PFSK-1 (cell line): ENCODE data around the gene IFIT1.

ENCODE experiments used
- FOXP2 ChIP-seq: optimal IDR thresholded peaks from 2 replicates; pipeline ENCODE3; 2011; ENCODE audit warnings: borderline replicate concordance, control low read depth, inconsistent platforms; ENCODE audit not compliant: insufficient read depth; ENCODE audit errors: extremely low read length, extremely low read depth
- POLR2AphosphoS5 ChIP-seq: IDR thresholded peaks from 2 replicates; pipeline ENCODE4 v1.6.1; 2012; ENCODE audit warnings: low read depth, mild to moderate bottlenecking, control low read depth, low read length, moderate library complexity
- SIN3A ChIP-seq: IDR thresholded peaks from 2 replicates; pipeline ENCODE4 v1.6.1; 2012; ENCODE audit warnings: mild to moderate bottlenecking, low read length, moderate library complexity, borderline replicate concordance; ENCODE audit not compliant: insufficient read depth
- TAF1 ChIP-seq: IDR thresholded peaks from 2 replicates; pipeline ENCODE4 v1.6.1; 2012; ENCODE audit warnings: low read length, control low read depth, borderline replicate concordance; ENCODE audit not compliant: insufficient read depth
- TF ChIP-seq, protein P1 (sequence below), 2 experiments: IDR thresholded peaks; 2 replicates each; pipeline versions ENCODE4 v1.6.1 to v1.8.0; 2011 to 2012; ENCODE audit warnings: low read depth in 2 of 2, low read length in 2 of 2, control low read depth in 1 of 2, inconsistent platforms in 1 of 2, mild to moderate bottlenecking in 1 of 2, moderate library complexity in 1 of 2; ENCODE audit not compliant: insufficient read depth in 1 of 2

IFIT1 gene

DNA sequence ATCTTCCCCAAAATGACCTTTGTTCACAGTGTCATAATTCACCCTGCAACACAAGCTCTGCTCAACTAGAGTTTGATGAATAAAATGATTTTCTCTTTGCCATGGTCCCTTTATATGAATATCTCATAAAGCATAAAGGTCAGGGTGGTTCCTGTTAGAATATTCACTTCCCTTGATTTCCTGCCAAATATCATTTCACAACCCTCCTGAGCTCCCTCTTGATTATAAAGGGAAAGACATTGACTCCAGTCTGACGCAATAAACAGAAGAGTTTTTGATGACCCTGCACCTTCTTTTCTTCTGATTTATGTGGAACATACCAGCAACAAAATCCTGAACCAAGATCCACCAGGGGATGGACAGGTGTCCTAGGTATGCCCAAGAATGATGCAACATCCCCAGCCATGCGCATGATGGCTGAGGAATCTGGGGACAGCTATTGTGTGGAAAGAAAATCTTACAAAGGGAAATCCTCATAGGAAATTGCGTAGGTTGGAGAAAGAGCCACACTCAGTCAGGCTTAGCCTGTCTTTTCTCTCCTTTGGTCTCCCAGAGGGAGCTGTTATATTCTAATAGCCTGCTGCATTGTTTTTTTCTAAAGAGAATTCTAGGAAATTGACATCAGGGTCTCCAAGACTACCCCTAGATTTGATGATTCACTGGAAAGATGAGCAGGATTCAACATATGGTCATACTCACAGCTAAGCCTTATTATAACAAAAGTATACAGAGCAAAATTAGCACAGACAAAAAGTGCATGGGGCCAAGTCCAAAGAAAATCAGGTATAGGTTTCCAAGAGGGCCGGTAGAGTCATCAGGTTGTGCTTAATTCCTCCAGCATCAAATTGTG lies 45.8 kb upstream of the IFIT1 start:
- TF ChIP-seq POLR2AphosphoS5 (no peak), SIN3A (no peak), FOXP2 (no peak), TAF1 (no peak)
- TF ChIP-seq, protein P1, sequence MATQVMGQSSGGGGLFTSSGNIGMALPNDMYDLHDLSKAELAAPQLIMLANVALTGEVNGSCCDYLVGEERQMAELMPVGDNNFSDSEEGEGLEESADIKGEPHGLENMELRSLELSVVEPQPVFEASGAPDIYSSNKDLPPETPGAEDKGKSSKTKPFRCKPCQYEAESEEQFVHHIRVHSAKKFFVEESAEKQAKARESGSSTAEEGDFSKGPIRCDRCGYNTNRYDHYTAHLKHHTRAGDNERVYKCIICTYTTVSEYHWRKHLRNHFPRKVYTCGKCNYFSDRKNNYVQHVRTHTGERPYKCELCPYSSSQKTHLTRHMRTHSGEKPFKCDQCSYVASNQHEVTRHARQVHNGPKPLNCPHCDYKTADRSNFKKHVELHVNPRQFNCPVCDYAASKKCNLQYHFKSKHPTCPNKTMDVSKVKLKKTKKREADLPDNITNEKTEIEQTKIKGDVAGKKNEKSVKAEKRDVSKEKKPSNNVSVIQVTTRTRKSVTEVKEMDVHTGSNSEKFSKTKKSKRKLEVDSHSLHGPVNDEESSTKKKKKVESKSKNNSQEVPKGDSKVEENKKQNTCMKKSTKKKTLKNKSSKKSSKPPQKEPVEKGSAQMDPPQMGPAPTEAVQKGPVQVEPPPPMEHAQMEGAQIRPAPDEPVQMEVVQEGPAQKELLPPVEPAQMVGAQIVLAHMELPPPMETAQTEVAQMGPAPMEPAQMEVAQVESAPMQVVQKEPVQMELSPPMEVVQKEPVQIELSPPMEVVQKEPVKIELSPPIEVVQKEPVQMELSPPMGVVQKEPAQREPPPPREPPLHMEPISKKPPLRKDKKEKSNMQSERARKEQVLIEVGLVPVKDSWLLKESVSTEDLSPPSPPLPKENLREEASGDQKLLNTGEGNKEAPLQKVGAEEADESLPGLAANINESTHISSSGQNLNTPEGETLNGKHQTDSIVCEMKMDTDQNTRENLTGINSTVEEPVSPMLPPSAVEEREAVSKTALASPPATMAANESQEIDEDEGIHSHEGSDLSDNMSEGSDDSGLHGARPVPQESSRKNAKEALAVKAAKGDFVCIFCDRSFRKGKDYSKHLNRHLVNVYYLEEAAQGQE (IDR thresholded peaks at IDR 0.05; ENCODE audit: insufficient read depth in 1 of 2, low read depth in 2 of 2, low read length in 2 of 2) = no peak

DNA sequence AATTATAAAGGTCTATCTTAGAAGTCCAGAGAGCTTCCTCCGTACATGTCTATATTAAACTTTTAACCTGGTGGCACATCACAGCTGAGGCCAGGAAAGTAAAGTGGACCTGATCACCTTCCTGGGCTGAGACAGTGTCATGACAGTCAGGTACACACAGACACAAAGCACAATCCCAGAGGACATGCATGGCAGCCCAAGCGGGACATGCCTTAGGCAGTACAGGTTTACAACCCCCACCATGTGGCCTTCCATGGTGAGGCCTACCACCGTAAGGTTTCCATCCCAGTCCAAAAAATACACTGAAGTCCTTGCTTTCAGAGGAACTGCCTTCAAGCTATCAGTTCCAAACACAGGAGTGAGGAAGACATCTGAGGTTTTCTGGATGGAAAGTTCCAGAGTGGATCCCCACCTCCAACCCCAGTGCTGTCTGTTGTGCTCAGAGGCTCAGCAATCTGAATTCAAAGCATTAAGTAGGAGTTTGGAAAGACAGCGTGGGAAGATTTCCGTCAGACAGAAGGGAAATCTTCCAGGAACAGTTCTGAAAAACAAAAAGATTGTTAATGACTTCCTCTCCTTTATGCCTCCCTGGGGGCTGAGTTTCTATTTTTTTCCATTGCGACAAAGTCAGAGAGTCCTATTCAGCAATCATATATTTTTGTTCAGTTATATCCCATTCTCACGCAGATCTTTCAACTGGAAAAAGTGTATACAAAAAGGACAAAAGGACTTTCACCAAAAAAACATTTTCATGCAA lies 44.5 kb upstream of the IFIT1 start:
- TF ChIP-seq SIN3A (no peak), FOXP2 (no peak), POLR2AphosphoS5 (no peak), TAF1 (no peak)
- TF ChIP-seq, protein P1 (IDR thresholded peaks at IDR 0.05; ENCODE audit: insufficient read depth in 1 of 2, low read depth in 2 of 2, low read length in 2 of 2) = no peak

DNA sequence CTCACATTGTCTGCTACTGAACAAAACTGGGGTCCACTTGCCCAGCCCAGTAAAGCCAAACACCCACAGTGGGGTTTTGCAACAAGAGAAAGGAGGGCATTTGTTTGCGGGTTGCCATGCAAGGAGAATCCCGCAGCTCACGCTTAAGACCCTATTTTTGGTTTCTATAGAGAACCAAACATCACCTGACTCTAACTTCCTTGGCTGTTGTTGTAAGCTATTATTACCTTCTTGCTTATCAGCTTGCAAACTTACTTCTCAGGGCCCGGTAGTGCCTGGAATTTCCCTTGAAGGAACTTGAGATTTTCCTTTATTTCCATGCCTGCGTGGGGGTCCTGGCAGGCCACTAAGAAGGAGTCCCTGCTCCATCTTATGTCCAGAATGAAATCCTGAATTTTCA lies 43.9 kb upstream of the IFIT1 start:
- TF ChIP-seq, protein P1 (IDR thresholded peaks at IDR 0.05; ENCODE audit: insufficient read depth in 1 of 2, low read depth in 2 of 2, low read length in 2 of 2) = no peak
- no peak for TF ChIP-seq TAF1
- TF ChIP-seq SIN3A = no peak
- no peak for TF ChIP-seq FOXP2
- TF ChIP-seq POLR2AphosphoS5 = no peak

DNA sequence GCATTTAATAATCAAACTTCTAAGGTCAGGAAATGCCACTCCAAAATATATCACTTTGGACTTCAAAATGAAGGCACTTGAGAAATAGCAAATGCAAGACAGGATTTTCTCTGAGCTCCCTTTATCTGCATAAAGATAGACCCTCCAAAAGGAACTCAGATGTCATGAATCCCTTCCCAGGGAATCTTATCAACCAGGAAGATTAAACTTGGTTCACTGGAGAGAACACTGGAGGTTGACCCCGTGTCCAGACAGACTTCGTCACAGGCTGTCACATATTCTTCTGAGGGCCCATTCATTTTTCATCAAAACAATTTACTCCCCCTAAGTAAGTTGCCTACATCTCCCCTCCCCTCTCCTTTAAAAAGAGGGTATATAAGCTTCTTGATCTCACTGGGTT lies 43.4 kb upstream of the IFIT1 start:
- TF ChIP-seq SIN3A = no peak
- no peak for TF ChIP-seq POLR2AphosphoS5
- TF ChIP-seq, protein P1 (IDR thresholded peaks at IDR 0.05; ENCODE audit: insufficient read depth in 1 of 2, low read depth in 2 of 2, low read length in 2 of 2) = no peak
- no peak for TF ChIP-seq FOXP2
- TF ChIP-seq TAF1 = no peak
